ENCODE results near the gene POM121L12. TPM values are rescaled to one million over a fixed set of nuclear protein-coding genes. Genes with fewer than 3 reads are reported as not detected.

Gene POM121L12
- total RNA-seq, 1 donor from 2014 or later = not detected

DNA sequence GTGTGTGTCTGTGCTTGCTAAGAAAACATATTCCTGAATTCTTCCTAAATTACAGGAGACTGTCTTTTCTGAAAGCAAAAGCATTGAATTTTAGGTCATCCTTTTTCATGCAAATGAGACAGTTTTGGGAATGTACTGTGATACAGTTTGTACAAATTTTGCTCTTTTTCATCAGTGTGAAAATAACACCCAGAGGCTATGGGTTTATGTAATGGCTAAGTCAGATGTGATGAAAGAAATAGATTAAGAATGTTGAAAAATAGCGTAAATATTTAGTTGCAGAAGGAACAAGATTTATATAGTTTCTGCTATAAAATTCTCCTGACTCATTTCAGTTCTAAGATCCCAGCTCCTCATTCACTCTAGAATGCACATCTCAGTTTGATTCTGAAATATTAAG lies 24.6 kb downstream of the POM121L12 start:
- Histone ChIP-seq H3K4me1 (no peaks in the 10 kb centered on the region), H3K9ac (no peak overlapping the region), H3K79me2 (ENCODE audit: low read depth) (no peaks in the 10 kb centered on the region), H3K36me3 (peaks cover 3% of the 10 kb centered on the region), H3K4me2 (no peak overlapping the region), H4K20me1 (ENCODE audit: low read depth) (no peaks in the 10 kb centered on the region), H2AFZ (replicated peaks) (no peak overlapping the region), H3F3A (ENCODE audit: low read depth) (no peaks in the 10 kb centered on the region), H3K27me3 (no peaks in the 10 kb centered on the region), H3K27ac (no peak overlapping the region), H3K4me3 (no peak overlapping the region), H3K9me3 (ENCODE audit: low read depth) (no peaks in the 10 kb centered on the region)
- TF ChIP-seq CTCF (IDR thresholded peaks at IDR 0.05) = no peak
- TF ChIP-seq EZH2phosphoT487 (IDR thresholded peaks at IDR 0.05) = no peak
- no peak for TF ChIP-seq EZH2 (IDR thresholded peaks at IDR 0.05)
- no peaks in the 10 kb centered on the region for H3K36me3 Mint-ChIP-seq
- DNase-seq (ENCODE audit: low spot score) = no peak
- H3K27me3 Mint-ChIP-seq (ENCODE audit: insufficient read depth, low read depth) = no peaks in the 10 kb centered on the region
- no peaks in the 10 kb centered on the region for H3K4me1 Mint-ChIP-seq
- H3K9me3 Mint-ChIP-seq = no peaks in the 10 kb centered on the region
- H3K4me3 Mint-ChIP-seq = no peak overlapping the region
- no peak overlapping the region for H3K27ac Mint-ChIP-seq

GRCh38 chr7:53062796-53063195 lies 27.4 kb downstream of the POM121L12 start:
- no peaks in the 10 kb centered on the region for H3K4me1 ChIP-seq
- H3K4me2 ChIP-seq = no peak overlapping the region
- H3K4me3 ChIP-seq = no peak overlapping the region
- H3K9me3 ChIP-seq (ENCODE audit: low read depth) = no peaks in the 10 kb centered on the region
- no peak overlapping the region for H3K4me3 Mint-ChIP-seq
- H3F3A ChIP-seq (ENCODE audit: low read depth) = no peaks in the 10 kb centered on the region
- H3K36me3 Mint-ChIP-seq = no peaks in the 10 kb centered on the region
- TF ChIP-seq EZH2 (IDR thresholded peaks at IDR 0.05) = no peak
- TF ChIP-seq CTCF (IDR thresholded peaks at IDR 0.05) = no peak
- no peak for TF ChIP-seq EZH2phosphoT487 (IDR thresholded peaks at IDR 0.05)
- no peak overlapping the region for H3K27ac Mint-ChIP-seq
- H3K9ac ChIP-seq = no peak overlapping the region
- H3K79me2 ChIP-seq (ENCODE audit: low read depth) = no peaks in the 10 kb centered on the region
- no peak for DNase-seq (ENCODE audit: low spot score)
- no peaks in the 10 kb centered on the region for H3K27me3 Mint-ChIP-seq (ENCODE audit: insufficient read depth, low read depth)
- no peaks in the 10 kb centered on the region for H3K4me1 Mint-ChIP-seq
- no peaks in the 10 kb centered on the region for H4K20me1 ChIP-seq (ENCODE audit: low read depth)
- H3K9me3 Mint-ChIP-seq = no peaks in the 10 kb centered on the region
- peaks cover 3% of the 10 kb centered on the region for H3K36me3 ChIP-seq
- H3K27ac ChIP-seq = no peak overlapping the region
- H2AFZ ChIP-seq (replicated peaks) = no peak overlapping the region
- no peaks in the 10 kb centered on the region for H3K27me3 ChIP-seq

- Mint-ChIP-seq H3K27me3 (ENCODE audit: insufficient read depth, low read depth) (no peaks in the 10 kb centered on the region), H3K4me3 (no peak overlapping the region), H3K4me1 (no peaks in the 10 kb centered on the region), H3K9me3 (no peaks in the 10 kb centered on the region), H3K27ac (no peak overlapping the region), H3K36me3 (no peaks in the 10 kb centered on the region)
- H3K4me3 ChIP-seq = no peak overlapping the region
- H3K9ac ChIP-seq = no peak overlapping the region
- H2AFZ ChIP-seq (replicated peaks) = no peak overlapping the region
- no peak for TF ChIP-seq EZH2phosphoT487 (IDR thresholded peaks at IDR 0.05)
- TF ChIP-seq CTCF (IDR thresholded peaks at IDR 0.05) = no peak
- TF ChIP-seq EZH2 (IDR thresholded peaks at IDR 0.05) = no peak
- H3K27ac ChIP-seq = no peak overlapping the region
- no peak for DNase-seq (ENCODE audit: low spot score)
- no peak overlapping the region for H3K4me2 ChIP-seq
- H3K36me3 ChIP-seq = no peaks in the 10 kb centered on the region
- no peaks in the 10 kb centered on the region for H3K4me1 ChIP-seq
- H3K79me2 ChIP-seq (ENCODE audit: low read depth) = no peaks in the 10 kb centered on the region
- no peaks in the 10 kb centered on the region for H3K9me3 ChIP-seq (ENCODE audit: low read depth)
- H3K27me3 ChIP-seq = no peaks in the 10 kb centered on the region
- no peaks in the 10 kb centered on the region for H3F3A ChIP-seq (ENCODE audit: low read depth)
- no peaks in the 10 kb centered on the region for H4K20me1 ChIP-seq (ENCODE audit: low read depth)
These were observed 33.2 kb downstream of the POM121L12 start for GRCh38 chr7:53068673-53069072.
